Kasumi-1 (cell line): Measurements from ENCODE around the gene LIN54.
"Not testable (repeated sequence)": the region's sequence is repeated elsewhere in the genome, so short reads cannot be mapped to it uniquely, and the experiment has no call there.

Experiments
- DNase-seq, 2 experiments: peaks; one replicate each; lab custom pipeline; 2025; lab: John Stamatoyannopoulos, UW

LIN54 gene

GRCh38 chr4:82947498-82947897 is 63.1 kb downstream of the LIN54 start:
- no peak for DNase-seq

DNA sequence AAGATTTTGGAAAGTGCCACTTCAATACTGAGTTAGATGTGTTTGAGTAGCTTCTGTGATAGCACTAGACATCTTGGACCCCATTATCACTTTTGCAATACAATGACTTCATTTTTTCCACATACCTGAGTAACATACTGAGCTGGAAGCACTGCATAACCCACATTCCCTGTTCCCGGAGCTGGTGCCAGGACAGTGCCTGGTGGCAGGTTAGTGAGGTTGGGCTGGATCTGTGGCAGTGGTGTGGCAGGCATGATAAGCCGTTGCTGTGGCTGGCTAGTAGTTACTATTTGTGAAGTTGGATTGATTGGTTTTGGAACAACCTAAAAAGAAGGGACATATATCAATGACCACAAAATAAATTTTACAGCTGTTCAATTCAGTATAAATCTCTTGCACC is 71.2 kb downstream of the LIN54 start:
- DNase-seq: no peak

DNA sequence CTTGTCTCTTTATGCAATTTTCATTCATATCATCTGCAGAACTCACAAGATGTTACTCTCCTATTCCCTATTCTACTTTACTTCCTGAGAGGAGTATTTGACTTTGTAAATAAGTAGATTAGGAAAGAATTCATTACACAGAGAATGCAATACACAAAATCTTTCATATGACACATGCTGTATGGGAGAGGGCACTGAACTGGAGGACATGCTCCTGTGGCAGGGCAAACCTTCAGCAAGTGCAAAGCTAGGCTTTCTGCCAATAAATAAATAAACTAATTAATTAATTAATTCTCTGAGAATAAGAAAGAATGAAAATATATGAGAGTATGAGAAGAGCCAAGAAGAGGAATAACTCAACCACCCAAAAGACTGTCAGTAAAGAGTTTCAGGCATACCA is 76.2 kb downstream of the LIN54 start:
- DNase-seq: no peak

DNA sequence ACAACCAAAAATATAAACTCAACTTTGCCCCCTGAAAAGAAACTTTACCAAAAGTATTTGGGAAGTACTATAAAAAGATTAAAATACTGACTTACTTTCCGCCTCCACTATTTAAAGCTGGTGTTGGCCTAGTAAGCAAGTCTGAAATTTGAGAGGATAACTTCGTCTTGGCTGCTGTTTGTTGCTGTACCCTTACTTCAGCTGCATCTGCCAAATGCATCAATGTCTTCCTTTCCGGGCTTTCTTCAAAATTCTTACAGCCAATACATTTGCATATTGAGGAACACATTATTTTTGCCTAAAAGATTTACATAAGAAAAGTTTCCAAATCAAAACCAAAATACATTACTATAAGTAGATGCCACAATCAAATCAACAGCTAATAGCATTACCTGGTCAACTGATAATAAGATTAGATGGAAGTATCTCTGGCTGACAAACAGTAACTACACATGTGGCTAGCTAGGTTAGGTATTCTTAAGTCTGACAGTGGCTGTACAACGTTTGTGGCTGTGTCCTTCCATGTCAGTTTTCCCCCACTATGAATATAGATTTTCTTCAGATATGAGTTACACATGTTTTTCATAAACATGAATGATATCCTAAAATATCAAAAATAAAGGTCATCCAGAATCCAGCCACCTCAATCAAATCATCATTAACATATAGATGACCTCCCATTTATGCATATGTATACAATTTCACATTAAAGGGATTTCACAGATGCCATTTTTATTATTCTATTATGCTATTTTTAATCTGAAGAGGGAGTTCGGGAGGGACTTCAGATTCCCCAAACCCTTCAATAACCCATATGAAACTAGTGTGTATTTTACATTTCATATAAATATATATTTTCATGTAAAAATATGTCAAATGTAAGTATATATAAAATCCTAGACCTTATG is 79.5 kb downstream of the LIN54 start:
- no peak for DNase-seq

DNA sequence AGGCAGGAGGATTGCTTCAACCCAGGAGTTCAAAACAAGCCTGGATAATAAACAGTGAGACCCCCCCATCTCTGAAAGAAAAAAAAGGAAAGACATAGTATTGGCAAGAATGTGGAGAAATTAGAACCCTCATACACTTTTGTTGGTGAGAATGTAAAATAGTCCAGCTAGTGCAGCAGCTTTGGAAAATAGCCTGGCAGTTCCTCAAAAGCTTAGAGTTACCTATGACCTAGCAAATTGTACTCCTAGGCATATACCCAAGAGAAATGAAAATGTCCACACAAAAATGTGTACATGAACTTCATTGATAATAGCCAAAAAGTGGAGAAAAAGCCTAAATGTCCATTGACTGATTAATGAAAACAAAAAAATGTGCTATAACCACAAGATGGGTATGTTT is 88.8 kb downstream of the LIN54 start:
- DNase-seq: no peak

- no peak for DNase-seq
These were observed 91.2 kb downstream of the LIN54 start for GRCh38 chr4:82919386-82919785.

- no peak for DNase-seq
These were observed 92.5 kb downstream of the LIN54 start for GRCh38 chr4:82918091-82918490.

DNA sequence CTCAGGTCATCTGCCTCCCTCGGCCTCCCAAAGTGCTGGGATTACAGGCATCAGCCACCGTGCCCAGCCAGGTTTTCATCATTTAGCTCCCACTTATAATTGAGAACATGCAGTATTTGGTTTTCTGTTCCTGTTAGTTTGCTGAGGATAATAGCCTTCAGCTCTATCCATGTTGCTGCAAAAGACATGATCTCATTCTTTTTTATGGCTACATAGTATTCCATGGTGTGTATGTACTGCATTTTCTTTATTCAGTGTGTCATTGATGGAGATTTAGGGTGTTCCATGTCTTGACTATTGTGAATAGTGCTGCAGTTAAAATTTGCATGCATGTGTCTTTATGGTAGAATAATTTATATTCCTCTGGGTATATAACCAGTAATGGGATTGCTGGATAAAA is 96.7 kb downstream of the LIN54 start:
- not testable (repeated sequence) for DNase-seq

- no peak for DNase-seq
These were observed 97.3 kb downstream of the LIN54 start for GRCh38 chr4:82913305-82913704.

- no peak for DNase-seq
These were observed 101.3 kb downstream of the LIN54 start for GRCh38 chr4:82909326-82909725.

GRCh38 chr4:82906469-82906868 is 104.2 kb downstream of the LIN54 start:
- DNase-seq: no peak

DNA sequence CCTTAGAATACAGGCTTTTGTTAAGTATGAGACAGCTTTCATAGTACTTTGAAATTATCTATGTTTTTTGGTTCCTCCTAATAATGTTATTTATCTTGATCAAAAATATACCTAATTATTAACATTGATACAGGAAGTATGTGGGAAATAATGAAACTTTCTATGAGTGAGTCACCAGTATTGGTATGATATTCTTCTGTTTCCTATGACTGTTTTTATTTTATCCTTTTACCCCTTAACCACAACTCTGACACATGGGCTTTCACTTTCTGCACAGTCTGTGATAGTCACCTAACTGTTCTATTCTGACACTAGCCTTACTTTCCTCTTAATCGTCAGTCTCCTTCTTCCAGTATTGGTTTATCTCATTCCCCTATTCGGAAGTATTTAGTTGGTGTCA is 105.4 kb downstream of the LIN54 start:
- DNase-seq: peak; percentile 33 to 34

DNA sequence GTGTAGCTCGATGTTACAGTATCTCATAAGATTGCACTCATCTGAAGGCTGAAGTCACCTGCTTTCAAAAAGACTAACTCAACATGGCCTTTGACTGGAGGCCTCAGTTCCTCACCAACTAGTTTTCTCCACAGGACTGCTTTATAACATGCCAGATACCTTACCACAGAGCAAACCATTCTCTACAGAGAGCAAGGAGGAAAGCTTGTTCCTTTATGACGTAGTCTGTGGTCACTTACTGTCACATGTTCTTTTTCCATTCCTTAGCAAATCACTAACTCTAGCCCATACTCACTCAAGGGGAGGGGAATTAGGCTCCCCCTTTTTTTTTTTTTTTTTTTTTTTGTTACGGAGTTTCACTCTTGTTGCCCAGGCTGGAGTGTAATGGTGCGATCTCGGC is 106.9 kb downstream of the LIN54 start:
- DNase-seq: peak in 1 of 2 experiments; percentile 16

- no peak for DNase-seq
These were observed 109.4 kb downstream of the LIN54 start for GRCh38 chr4:82901183-82901718.

- DNase-seq: peak; percentile 99
These were observed 110.0 kb downstream of the LIN54 start, which contains the start of gene THAP9 for GRCh38 chr4:82900411-82901182. TSS of gene THAP9 (plus strand) at chr4:82900735. CDS start at chr4:82900803, 68 bp downstream.

GRCh38 chr4:82900066-82900410 is 110.6 kb downstream of the LIN54 start:
- DNase-seq: peak; percentile 67 to 76

GRCh38 chr4:82899374-82900065 is 111.1 kb downstream of the LIN54 start:
- peak; percentile 23 to 47 for DNase-seq

DNA sequence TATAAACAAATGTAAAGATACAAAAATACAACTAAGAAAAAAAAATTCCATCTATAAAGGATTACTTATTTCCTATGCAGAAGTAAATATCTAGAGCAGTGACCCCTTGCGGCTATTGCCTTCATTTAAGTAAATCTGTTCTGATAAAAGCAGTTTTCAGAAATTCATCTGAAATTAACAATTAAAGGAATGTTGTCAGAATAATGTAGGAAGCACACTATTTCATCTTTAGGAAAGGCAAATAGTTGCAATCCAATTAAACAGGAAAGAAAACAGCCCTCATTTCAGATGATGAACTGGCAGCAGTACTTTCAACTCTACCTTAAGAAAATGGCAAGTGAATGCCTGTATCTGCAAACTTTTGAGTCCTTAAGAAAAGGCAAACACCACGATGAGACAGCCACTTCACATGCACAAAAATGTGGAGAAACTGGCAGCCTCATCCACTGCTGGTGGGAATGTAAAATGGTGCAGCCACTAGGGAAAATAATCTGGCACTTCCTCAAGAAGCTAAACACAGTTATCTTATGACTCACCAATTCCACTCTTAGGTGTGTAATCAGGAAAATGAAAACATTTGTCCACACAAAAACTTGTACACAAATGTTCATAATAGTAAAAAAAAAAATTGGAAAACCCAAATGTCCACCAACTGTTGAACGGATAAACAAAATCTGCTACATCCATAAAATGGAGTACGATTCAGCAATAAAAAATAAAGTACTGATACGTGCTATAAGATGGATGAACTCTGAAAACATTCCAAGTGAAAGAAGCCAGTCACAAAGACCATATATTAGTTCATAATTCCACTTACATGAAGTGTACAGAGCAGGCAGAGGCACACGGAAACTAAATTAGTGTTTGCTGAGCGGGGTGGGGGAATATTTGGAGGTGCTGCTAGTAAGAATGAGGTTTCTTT is 112.0 kb downstream of the LIN54 start:
- peak; percentile 55 to 71 for DNase-seq

DNA sequence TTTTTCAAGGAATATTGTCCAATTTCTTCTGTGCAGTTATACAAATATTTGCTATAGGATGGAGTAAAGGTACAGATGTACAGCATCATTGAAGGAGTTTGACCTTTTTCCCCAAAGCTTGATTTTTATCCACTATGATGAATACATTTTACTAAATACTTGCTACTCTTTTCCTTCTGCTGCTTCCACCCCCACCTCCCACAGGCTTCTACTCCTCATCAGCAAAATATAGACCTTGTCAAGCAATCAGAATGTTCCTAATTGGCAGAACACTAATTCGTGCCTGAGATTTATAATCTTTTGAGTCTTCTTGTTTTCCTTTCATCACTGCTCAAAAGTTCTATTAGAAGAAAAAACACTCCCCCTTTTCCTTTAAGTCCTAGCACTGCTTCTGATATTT is 113.9 kb downstream of the LIN54 start:
- DNase-seq: no peak

- no peak for DNase-seq
These were observed 116.7 kb downstream of the LIN54 start for GRCh38 chr4:82893942-82894341.

- DNase-seq: no peak
These were observed 118.2 kb downstream of the LIN54 start for GRCh38 chr4:82892467-82892802.
